Measurements from ENCODE around the gene SETD1A.

Gene SETD1A
- total RNA-seq = 2.5 to 25.5 (median 9.7) reads per million in 17 experiments

DNA sequence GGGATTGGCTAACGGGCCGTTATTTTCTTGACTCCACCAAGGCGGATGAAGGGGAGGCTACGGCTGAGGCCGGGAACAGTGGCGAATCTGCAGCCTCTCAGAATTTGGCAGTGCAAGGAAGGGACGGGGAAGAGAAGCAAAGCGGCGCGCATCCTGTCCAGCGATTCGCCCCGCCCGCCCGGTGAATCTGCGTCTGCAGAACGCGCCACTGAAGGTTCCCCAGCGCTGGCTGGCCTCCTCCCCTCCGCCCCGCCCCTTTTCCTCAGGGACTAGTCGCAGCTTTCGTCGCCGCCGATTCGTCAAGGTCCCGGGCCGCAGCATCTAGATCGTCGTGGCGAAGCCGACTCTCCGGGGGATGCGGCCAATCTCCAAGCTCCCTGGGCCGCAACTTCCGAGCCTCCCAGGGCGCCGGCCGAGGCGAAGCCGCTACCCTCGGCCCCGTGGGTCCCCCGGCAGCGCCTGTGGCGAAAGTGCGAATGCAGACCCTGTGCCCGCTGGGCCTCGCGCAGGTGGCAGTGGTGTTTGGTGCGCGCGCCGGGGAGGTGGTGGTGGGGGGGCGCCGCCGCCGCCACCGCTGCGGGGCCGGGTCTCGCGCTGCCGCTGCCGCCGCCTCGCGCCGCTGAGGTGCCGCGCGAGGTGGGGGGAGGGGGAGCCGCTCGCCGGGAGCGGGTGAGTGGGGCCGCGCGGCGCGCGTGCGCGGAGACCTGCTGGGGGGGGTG, at the start of gene SETD1A:
TSS of gene SETD1A (plus strand) at position 299 of the 719 bp plus-strand sequence. CDS start 978 bp downstream, outside the sequence.
- peak; percentile 97 to 99 (median 98) for DNase-seq

DNA sequence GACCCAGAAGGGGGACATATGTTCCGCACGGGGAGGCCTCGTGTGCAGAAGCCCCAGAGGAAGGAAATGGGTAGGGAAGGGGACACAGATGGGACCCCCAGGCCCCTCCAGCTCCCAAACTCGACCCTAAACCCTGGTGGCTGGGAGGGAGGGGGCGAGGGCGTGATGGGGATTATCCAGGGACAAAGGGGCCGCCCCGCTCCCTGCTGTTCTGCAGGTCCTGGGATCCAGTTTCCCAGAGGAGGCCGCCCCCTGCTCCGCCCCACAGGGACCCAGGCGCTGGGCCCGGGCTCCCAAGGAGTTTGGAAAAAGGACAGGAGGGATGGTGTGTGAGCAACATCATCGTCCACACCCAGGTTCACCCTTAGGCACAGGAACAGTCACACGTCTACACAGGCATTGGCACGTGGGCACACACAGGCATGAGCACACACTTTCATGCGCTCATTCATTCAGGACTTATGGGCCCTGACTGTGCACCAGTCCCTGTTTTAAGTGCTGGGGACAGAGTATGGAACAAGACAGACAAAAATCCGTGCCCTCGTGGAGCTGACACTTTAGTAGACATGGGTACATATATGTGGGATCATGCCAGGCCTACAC, 47.0 kb upstream of the SETD1A start:
- no peak for DNase-seq

DNA sequence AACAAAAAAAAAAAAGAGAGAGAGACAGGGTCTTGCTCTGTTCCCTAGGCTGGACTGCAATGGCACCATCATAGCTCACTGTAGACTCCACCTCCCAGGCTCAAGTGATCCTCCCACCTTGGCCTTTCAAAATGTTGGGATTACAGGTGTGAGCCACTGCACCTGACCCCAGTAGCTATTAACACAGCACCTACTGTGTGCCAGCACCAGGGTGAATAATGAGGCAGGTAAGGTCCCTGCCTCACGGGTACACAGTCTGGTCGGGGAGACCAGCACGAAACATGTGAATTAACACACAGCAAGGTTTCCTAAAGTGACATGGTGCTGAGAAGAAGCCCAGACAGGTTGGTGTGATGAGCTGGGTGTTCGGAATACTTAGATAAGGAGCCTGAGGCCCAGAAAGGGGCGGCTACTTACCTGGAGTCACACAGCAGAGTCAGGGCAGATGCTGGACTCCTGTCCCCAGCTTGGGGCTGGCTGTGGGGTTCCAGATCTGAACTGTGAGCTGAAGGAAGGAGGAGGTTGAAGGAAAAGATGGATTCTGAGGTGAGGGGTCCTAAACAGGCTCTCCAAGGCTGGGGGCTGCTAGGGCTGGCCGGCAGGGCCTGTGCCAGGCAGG, 44.7 kb upstream of the SETD1A start:
- no peak for DNase-seq

DNA sequence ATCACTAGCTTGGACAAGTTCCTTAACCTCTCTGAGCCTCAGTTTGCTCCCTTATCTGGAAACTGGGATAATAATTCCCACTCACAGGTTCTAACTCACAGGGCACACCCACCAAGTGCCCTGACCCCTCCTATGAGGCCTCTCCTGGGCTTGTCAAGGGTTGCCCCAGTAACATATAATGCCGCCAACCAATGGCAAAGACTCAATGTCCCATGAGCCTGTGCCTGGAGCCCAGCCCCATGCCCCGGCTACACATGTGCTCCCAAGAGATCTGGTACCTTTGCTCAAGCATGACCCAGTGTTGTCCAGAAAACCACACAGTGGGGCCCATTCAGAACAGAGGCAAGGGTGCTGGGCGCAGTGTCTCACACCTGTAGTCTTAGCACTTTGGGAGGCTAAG, 42.7 kb upstream of the SETD1A start:
- DNase-seq = no peak

DNA sequence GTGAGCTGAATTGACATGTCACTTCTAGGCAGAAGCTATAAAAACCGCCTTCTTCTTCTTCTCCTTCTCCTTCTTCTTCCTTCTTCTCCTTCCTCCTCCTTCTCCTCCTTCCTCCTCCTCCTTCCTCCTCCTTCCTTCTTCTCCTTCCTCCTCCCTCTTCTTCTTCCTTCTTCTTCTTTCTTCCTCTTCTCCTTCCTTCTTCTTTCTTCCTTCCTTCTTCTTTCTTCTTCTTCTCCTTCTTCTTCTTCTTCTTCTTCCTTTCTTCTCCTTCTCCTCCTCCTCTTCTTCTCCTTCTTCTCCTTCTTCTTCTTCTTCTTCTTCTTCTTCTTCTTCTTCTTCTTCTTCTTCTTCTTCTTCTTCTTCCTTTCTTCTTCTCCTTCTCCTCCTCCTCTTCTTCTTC, 38.9 kb upstream of the SETD1A start:
- DNase-seq = no peak

DNA sequence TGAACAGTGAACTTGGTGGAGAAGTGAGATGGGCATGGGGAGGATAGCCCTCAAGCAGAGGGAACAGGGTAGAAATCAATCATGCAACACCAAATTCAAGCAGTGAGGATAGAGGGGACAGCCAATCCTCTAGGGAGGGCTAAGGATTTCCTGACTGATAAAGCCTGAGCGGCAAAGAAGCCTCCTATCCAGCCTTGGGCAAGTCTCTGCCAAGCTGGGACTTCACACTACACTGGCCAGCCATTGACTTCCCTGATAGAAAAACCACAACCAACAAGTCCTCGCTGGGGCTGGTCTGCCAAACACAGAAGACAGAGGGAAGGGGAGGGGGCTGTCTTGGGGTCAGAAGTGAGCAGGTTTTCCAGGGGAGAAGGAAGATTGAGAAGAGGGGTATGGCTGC, 36.7 kb upstream of the SETD1A start:
- no peak for DNase-seq

DNA sequence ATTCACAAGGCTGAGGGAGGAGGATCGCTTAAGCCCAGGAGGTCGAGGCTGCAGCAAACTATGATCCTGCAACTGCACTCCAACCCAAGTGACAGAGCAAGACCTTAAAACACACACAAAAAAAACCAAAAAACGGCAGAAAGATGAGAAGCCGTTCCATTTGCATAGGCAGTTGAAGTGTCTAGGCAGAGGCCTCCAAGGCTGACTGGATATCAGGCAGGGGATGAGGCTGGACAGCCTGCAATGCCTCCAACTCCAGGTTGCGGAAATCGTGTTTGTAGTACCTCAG, 36.2 kb upstream of the SETD1A start:
- DNase-seq = no peak

DNA sequence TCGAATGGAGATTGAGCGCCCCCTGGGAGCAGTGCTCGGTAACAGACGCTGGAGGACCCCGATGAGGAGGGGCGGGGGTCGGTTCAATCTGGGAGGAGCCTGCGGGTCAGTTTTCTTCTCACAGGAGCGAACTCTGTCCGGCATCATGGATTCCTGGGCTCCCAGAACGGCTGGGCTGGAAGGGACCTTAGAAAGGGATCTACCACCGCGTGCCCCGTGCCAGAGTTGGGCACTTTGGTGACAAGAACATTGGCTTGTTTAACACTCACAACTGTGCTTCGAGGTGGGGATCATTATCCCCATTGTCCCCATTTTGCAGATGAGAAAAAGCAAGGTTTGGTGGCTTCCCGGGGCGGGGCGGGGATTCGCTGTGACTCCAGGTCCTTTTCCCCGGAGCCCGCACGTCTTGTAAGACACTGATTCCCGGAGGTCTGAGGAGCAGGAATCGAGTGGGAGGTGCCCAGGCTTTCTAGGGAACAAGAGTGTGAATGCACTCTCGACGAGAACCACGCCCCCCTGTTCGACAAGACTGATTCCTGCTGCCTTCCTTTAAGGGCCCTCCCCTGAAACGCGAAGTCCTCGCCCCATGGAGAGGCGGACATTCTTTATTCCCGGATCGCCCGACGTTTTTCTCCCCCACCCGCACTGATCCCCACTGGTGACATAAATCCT, 35.7 kb upstream of the SETD1A start:
- peak; percentile 89 to 92 (median 91) for DNase-seq

DNA sequence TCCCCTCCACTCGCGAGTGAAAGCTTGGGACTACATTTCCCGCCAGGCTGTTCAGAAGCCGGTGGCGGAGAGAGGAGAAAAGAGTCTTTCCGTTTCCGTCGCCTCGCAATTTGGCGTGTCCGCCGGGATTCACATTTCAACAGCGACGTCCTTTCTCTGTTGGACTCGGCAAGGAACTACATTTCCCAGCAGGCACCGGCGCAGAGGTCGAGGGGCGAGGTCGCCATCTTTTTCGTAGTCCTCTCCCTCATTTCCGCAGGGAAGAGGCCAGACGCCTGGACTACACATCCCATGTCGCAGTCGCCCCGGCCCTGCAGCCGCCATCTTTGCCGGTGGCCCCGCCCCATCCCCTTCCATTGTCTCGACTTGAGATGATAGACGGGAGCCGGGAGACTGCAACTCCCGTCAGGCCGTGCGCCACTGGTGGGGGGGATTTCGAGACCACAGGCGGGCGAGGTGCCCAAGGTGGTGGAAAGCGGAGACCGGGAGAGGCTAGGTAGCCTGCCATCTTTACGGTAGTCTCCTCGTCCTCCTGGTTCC, 35.1 kb upstream of the SETD1A start:
- DNase-seq = peak; percentile 99 to 100 (median 99)

DNA sequence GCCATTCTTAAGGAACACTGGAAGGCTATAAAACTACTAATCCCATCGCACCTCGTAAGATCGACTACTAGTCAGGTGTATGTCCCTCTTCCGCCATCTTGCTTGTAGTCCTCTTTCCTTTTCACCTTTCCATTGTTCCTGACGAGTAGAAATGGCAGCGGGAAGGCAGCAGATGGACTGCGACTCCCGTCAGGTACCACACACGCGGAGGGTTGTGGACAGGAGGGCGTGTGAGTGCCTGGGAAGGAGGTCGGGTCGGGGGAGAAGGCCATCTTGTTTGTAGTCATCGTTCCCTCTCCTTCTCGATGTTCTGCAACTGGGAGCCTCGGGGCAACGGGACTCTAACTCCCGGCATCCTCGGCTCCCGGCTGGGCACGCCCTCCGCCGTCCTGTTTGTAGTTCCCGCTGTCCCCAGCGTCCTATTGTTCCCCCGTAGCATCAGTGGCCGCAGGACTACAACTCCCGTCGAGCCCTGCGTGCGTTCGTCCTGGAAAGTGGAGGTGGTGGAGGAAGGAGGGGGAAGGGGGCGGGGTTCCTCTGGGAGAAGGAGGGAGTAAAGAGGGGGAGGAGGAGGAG, 34.5 kb upstream of the SETD1A start:
- peak; percentile 99 for DNase-seq

DNA sequence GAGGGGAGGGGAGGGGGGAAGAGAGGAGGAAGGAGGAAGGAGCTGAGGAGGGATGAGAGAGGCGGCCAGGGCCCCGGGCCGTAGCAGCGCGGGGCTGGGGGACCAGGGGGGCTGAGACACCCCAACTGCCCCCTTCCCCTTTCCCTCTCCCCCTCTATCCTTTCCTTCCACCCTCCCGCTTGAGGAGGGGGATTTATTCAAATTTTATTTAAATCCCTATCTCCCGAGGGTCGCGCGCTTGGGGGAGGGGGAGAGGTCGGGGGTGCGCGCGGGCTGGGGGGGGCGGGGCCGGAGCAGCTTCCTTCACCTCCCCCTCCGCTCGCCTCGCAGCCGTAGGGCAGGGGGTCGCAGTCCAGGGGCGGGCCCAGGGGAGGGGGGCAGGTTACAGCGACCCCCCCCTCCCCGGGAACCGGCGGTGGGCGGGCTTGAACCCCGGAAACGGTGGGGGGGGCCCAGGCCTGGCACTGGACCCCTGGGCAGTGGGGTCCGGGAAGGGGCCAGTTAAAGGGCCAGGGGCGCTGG, 33.9 kb upstream of the SETD1A start, which contains the start of gene FBXL19:
TSS of gene FBXL19 (plus strand) at position 19 of the 522 bp plus-strand sequence. CDS start 2,183 bp downstream, outside the sequence.
- DNase-seq = no peak

DNA sequence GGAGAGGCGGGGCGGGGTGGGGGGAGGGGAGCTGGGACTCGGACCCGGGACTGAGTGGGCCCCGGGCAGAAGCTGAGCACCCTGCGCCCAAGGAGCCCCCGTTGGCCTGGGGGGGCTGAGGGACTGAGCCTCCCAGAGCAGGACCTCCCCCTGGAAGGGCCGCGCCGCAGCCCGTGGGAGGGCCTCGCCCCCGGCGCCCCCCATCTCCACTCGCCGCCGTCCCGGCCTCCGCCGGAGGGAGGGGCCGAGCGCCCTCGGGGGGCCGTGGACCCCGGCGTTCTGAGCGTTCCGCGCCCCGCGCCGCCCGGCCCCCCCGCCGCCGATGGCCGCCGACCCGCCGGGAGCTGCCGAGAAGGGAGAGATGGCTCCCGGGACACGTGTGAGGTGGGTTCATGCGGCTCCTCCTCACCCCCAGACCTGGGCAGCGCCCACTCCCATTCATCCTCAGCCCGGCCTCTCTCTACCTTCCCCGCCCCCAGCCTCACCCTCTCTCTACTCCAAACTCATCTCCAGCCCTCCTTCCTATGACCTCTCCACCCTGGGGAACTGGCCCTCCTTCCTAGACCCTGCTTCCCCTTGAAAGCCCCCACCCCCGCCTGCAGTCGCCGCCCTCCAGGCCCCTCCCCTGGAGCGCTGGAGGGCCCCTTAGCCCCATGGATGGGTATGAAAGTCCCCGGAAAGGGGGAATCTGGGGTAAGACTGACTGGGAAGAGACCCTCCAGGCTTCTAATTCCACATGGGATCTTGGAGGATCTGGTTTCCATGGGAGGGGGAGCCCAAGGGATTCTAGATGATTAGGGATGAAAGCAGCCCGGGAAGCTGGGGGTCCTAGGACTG, 33.3 kb upstream of the SETD1A start:
- DNase-seq = peak in 2 of 4 experiments; percentile 26 to 34

DNA sequence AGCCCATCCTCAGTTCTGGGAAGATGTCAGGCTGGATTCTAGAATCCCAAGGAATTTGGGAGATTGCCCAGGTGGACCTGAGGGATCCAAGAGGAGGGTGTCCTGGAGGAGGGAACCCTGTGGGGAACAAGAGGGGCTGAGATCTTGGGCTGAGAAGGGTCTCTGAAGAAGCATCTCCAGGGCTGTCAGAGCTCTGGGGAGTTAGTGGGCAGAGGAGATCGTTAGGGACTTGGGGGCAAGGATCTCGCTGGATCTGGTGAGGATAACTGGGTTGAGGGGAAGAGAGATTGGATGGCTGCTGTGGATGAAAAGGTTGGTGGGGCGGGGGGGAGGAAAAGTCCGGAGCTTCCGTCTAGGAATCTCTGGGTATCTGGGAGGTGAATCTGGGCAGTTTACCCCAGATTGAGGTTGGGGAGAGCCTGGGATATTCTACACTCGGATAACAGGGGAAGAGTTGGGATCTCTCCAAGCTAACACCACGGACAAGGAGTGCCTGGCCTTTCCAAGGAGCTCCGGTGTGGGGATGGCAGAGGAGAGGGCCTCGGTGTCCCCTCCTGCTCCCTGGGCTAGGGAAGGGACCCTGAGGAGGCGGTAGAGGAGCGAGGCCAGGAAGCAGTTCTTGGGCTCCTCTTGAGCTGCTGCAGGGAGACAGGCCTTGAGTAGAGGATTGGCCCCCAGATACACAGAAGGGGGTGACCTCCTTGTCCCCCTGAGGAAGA, 32.5 kb upstream of the SETD1A start:
- no peak for DNase-seq

DNA sequence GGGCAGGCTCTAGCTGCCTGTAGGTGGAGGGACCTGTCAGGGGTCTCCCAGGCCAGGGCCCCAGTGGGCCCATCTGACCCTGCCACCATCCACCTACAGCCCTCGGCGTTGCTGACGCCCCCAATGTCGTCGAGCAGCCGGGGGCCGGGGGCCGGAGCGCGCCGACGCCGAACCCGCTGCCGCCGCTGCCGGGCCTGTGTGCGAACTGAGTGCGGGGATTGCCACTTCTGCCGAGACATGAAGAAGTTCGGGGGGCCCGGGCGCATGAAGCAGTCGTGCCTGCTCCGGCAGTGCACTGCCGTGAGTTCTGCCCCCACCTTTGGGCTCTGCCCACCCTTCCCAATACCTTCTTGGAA, 31.9 kb upstream of the SETD1A start:
- DNase-seq = no peak

DNA sequence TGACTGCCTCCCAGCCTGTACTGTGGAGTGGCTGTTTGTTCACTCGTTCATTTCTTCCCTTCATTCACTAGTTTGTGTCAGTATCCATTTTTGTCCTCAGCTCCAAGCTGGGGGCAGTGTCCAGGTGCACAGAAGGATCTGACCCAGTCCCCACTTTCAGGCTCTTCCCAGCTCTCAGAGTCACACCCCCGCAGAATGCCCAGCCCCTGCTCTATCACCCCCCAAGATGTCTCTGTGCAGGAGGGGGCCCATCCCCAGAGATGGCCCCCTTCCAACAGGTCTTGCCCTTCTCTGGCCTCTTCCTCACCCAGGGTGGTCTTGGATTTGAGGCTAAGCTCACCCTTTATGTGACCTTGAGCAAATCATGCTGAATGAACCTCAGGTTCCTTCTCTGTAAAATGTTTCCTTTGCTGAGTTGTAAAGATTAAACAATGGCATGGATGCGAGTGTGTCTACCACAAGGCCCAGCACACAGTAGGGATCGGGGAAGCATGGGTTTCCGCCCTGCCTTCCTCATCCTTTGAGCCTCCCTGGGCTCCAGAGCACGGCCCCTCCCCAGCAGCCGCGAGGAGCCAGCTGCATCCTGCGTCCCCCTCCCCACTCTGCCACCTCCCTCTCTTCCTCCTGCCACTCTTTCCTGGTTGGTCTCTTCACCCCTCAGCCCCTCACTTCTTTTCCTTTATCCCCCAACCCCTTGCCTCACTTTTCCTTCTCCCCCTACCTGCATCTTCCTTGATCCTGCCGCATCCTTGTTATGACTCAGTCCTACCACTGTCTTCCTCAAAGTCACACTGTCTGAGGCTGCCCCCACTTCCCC, 31.4 kb upstream of the SETD1A start:
- DNase-seq = no peak

DNA sequence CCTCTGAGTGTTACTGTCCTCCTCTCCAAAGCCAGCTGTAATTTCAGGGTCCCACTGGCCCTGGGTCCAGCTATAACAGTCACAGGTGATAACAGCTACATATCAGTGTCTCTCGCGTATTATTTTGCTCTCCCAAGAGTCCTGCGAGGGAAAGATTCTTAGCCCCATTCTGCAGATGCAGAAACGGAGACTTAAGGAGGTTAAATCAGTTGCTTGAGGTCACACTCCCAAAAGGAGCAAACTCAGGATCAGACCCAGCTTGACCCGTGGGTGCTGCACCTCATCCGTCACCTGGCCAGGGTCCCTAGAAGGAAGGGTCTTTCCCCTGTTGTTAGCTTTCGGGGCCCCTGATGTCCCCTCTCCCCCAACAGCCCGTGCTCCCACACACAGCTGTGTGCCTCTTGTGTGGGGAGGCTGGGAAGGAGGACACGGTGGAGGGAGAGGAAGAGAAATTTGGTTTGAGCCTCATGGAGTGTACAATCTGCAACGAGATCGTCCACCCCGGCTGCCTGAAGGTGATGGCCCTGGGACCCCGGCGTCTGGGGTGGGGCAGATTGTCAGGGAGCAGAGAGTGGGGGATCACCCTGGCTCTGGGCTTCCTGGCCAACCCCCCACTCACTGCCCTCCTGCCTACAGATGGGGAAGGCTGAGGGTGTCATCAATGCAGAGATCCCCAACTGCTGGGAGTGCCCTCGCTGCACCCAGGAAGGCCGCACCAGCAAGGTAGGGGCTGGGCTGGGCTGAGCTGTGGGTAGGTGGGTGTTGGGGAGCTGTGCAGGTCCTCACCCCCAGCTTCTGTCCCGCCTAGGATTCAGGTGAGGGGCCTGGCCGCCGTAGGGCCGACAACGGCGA, 30.4 kb upstream of the SETD1A start:
- no peak for DNase-seq

DNA sequence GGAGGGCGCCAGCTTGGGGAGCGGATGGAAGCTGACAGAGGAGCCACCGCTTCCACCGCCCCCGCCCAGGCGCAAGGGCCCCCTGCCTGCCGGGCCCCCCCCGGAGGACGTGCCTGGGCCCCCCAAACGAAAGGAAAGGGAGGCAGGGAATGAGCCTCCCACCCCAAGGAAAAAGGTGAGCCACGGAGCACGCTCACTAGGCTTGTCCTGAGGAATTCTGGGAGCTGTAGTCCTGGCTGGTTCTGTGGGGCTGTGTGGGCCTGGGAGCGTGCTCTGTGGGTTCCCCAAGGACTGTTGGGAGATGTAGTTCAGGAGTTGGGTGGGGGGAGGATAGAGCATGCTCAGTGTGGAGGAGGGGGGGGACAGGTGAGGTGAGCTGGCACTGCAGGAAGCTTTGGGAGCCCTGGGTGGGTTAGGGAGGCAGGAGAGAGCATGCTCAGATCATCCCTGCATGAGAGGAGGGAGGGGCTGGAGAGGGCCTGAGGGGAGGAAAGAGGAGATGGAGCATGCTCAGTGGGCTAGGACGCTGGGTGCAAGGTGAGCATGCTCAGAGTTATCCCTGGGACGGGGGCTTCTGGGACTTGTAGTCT, 29.7 kb upstream of the SETD1A start:
- peak in 3 of 4 experiments; percentile 37 to 63 (median 40) for DNase-seq

DNA sequence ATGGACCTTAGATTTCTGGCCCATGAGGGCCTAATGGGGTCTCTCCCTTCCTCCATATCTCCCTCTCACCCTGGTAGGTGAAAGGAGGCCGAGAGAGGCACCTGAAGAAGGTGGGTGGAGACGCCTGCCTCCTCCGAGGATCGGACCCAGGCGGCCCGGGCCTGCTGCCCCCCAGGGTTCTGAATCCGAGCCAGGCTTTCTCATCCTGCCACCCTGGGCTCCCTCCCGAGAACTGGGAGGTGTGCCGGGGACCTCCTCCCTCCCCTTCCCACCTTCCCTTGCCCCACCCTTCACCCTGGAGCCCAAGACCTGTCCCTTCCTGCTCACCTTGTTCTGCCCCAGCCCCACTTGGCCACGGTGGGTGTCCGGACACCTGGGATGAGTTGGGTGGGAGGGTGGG, 29.2 kb upstream of the SETD1A start:
- DNase-seq = no peak

DNA sequence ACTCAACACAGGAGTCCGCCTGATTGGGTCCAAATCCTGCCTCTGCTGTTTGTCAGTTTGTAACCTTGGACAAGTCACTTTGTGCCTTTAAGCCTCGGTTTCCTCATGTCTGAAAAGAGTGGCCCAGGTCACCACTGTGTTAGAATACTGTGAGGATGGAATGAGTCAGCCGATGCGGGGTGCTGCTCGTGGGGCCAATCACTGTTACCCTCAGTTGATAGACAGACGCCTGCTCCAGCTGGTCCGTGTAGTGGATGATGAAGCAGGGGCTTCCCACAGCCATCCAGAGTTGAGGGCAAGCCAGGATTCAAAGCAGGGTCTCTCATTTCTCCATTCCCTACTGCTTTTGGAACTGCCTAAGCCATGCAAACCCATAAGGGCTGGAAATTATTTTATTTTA, 28.4 kb upstream of the SETD1A start:
- no peak for DNase-seq
